ENCODE measurements around the gene PATL1.

DNA sequence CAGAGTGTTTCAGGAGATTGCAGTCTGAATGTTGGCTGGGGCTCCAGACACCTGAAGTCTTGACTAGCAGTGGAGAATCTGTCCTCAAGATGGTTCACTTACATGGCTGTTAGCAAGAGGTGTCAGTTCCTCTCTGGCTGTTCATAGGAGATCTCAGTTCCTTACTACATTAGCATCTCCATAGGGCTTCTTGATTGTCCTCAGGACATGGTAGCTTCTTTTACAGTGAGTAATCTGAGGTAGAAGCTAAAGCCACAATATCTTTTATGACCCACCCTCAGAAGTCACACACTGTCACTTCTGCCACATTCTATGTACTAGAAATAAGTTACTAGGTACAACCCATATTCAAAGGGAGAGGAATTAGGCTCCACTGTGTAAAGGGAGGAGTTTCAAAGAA is 10.5 kb upstream of the PATL1 start:
- TF ChIP-seq, protein P1, sequence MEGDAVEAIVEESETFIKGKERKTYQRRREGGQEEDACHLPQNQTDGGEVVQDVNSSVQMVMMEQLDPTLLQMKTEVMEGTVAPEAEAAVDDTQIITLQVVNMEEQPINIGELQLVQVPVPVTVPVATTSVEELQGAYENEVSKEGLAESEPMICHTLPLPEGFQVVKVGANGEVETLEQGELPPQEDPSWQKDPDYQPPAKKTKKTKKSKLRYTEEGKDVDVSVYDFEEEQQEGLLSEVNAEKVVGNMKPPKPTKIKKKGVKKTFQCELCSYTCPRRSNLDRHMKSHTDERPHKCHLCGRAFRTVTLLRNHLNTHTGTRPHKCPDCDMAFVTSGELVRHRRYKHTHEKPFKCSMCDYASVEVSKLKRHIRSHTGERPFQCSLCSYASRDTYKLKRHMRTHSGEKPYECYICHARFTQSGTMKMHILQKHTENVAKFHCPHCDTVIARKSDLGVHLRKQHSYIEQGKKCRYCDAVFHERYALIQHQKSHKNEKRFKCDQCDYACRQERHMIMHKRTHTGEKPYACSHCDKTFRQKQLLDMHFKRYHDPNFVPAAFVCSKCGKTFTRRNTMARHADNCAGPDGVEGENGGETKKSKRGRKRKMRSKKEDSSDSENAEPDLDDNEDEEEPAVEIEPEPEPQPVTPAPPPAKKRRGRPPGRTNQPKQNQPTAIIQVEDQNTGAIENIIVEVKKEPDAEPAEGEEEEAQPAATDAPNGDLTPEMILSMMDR (IDR thresholded peaks at IDR 0.05), result no peak
- no peak for TF ChIP-seq EZH2 (IDR thresholded peaks at IDR 0.05; ENCODE audit: borderline replicate concordance, insufficient read depth, low read depth, low read length, poor library complexity, severe bottlenecking)
